ENCODE data around the gene NUAK2.

NUAK2 gene

GRCh38 chr1:205329719-205330118, 8.2 kb upstream of the NUAK2 start:
- Mint-ChIP-seq H3K9me3 (no peaks in the 10 kb centered on the region), H3K4me3 (no peak overlapping the region), H3K4me1 (peaks cover 44% of the 10 kb centered on the region), H3K27ac (no peak overlapping the region), H3K27me3 (ENCODE audit: low read depth, poor library complexity) (peaks cover 10% of the 10 kb centered on the region), H3K36me3 (ENCODE audit: low read depth) (no peaks in the 10 kb centered on the region)
- no peak for DNase-seq
- no peak for TF ChIP-seq CTCF (IDR thresholded peaks at IDR 0.05)

GRCh38 chr1:205328476-205328875, 6.9 kb upstream of the NUAK2 start:
- Mint-ChIP-seq H3K4me3 (no peak overlapping the region), H3K27ac (no peak overlapping the region), H3K9me3 (no peaks in the 10 kb centered on the region), H3K36me3 (ENCODE audit: low read depth) (no peaks in the 10 kb centered on the region), H3K4me1 (peaks cover 47% of the 10 kb centered on the region), H3K27me3 (ENCODE audit: low read depth, poor library complexity) (peaks cover 13% of the 10 kb centered on the region)
- DNase-seq, result peak; percentile 15
- no peak for TF ChIP-seq CTCF (IDR thresholded peaks at IDR 0.05)

- H3K4me3 Mint-ChIP-seq, result no peak overlapping the region
- H3K4me1 Mint-ChIP-seq, result peaks cover 41% of the 10 kb centered on the region
- H3K36me3 Mint-ChIP-seq (ENCODE audit: low read depth), result no peaks in the 10 kb centered on the region
- H3K9me3 Mint-ChIP-seq, result no peaks in the 10 kb centered on the region
- no peak for DNase-seq
- no peak for TF ChIP-seq CTCF (IDR thresholded peaks at IDR 0.05)
- H3K27me3 Mint-ChIP-seq (ENCODE audit: low read depth, poor library complexity), result peaks cover 15% of the 10 kb centered on the region
- no peak overlapping the region for H3K27ac Mint-ChIP-seq
Observed at GRCh38 chr1:205326812-205327466, 5.4 kb upstream of the NUAK2 start.

- peak; percentile 71 for DNase-seq
- Mint-ChIP-seq H3K4me1 (peaks cover 41% of the 10 kb centered on the region), H3K4me3 (no peak overlapping the region), H3K9me3 (no peaks in the 10 kb centered on the region), H3K27me3 (ENCODE audit: low read depth, poor library complexity) (peaks cover 13% of the 10 kb centered on the region), H3K36me3 (ENCODE audit: low read depth) (no peaks in the 10 kb centered on the region), H3K27ac (no peak overlapping the region)
- peak; percentile 75 for TF ChIP-seq CTCF (IDR thresholded peaks at IDR 0.05)
Observed at GRCh38 chr1:205325334-205325884, 3.9 kb upstream of the NUAK2 start.

- no peak overlapping the region for H3K4me3 Mint-ChIP-seq
- peak overlapping the region; percentile 29 for H3K27ac Mint-ChIP-seq
- peaks cover 13% of the 10 kb centered on the region for H3K27me3 Mint-ChIP-seq (ENCODE audit: low read depth, poor library complexity)
- no peak for TF ChIP-seq CTCF (IDR thresholded peaks at IDR 0.05)
- DNase-seq, result no peak
- no peaks in the 10 kb centered on the region for H3K36me3 Mint-ChIP-seq (ENCODE audit: low read depth)
- peaks cover 46% of the 10 kb centered on the region for H3K4me1 Mint-ChIP-seq
- H3K9me3 Mint-ChIP-seq, result no peaks in the 10 kb centered on the region
Observed at GRCh38 chr1:205324781-205325180, 3.2 kb upstream of the NUAK2 start.

GRCh38 chr1:205323794-205324193, 2.2 kb upstream of the NUAK2 start:
- no peak for TF ChIP-seq CTCF (IDR thresholded peaks at IDR 0.05)
- H3K36me3 Mint-ChIP-seq (ENCODE audit: low read depth), result no peaks in the 10 kb centered on the region
- H3K27ac Mint-ChIP-seq, result no peak overlapping the region
- no peak for DNase-seq
- H3K9me3 Mint-ChIP-seq, result no peaks in the 10 kb centered on the region
- peaks cover 13% of the 10 kb centered on the region for H3K27me3 Mint-ChIP-seq (ENCODE audit: low read depth, poor library complexity)
- peaks cover 48% of the 10 kb centered on the region for H3K4me1 Mint-ChIP-seq
- H3K4me3 Mint-ChIP-seq, result no peak overlapping the region

All from nephron progenitor cell (in vitro differentiated cells).